ENCODE data around the gene CELF1. TPM values are rescaled to one million over a fixed set of nuclear protein-coding genes. Genes with fewer than 3 reads are reported as not detected.
"Not testable (repeated sequence)": the region's sequence is repeated elsewhere in the genome, so short reads cannot be mapped to it uniquely, and the experiment has no call there.

The CELF1 gene
- total RNA-seq, 3 donors from 2014 or later: 83.7 to 132 (median 94.1) TPM

GRCh38 chr11:47533690-47534151 lies 19.2 kb downstream of the CELF1 start:
- intact Hi-C loops (cut with DNase I, micrococcal nuclease): no loop called here
- no peaks in the 10 kb centered on the region for H3K9me3 ChIP-seq
- peaks cover 11% of the 10 kb centered on the region for H3K4me1 ChIP-seq (ENCODE audit: low read depth)
- TF ChIP-seq CTCF (IDR thresholded peaks at IDR 0.05): no peak
- H3K4me3 ChIP-seq: no peak overlapping the region
- no peaks in the 10 kb centered on the region for H3K36me3 ChIP-seq (ENCODE audit: low read depth)
- ATAC-seq (no peak), DNase-seq (no peak)

- H3K4me3 ChIP-seq: no peak overlapping the region
- H3K36me3 ChIP-seq (ENCODE audit: low read depth): no peaks in the 10 kb centered on the region
- ATAC-seq: no peak
- no peak for DNase-seq
- H3K4me1 ChIP-seq (ENCODE audit: low read depth): peaks cover 7% of the 10 kb centered on the region
- intact Hi-C loops (cut with DNase I, micrococcal nuclease): no loop called here
- no peak for TF ChIP-seq CTCF (IDR thresholded peaks at IDR 0.05)
- no peaks in the 10 kb centered on the region for H3K9me3 ChIP-seq
Observed at GRCh38 chr11:47532597-47533213, 20.2 kb downstream of the CELF1 start.

GRCh38 chr11:47531666-47532065 lies 21.3 kb downstream of the CELF1 start:
- intact Hi-C loops (cut with DNase I, micrococcal nuclease): no loop called here
- DNase-seq (no peak), ATAC-seq (no peak)
- peaks cover 7% of the 10 kb centered on the region for H3K4me1 ChIP-seq (ENCODE audit: low read depth)
- H3K4me3 ChIP-seq: no peak overlapping the region
- TF ChIP-seq CTCF (IDR thresholded peaks at IDR 0.05): no peak
- no peaks in the 10 kb centered on the region for H3K36me3 ChIP-seq (ENCODE audit: low read depth)
- no peaks in the 10 kb centered on the region for H3K9me3 ChIP-seq

GRCh38 chr11:47530721-47531120 lies 22.2 kb downstream of the CELF1 start:
- ATAC-seq; H3K9me3 ChIP-seq; intact Hi-C loops (cut with DNase I, micrococcal nuclease); H3K4me3 ChIP-seq; H3K36me3 ChIP-seq (ENCODE audit: low read depth); DNase-seq; H3K4me1 ChIP-seq (ENCODE audit: low read depth): not testable (repeated sequence)

GRCh38 chr11:47529951-47530350 lies 23.0 kb downstream of the CELF1 start:
- DNase-seq (no peak), ATAC-seq (no peak)
- Histone ChIP-seq H3K4me1 (ENCODE audit: low read depth) (peaks cover 8% of the 10 kb centered on the region), H3K36me3 (ENCODE audit: low read depth) (no peaks in the 10 kb centered on the region), H3K9me3 (no peaks in the 10 kb centered on the region), H3K4me3 (no peak overlapping the region)
- intact Hi-C loops (cut with DNase I, micrococcal nuclease): no loop called here
- TF ChIP-seq CTCF (IDR thresholded peaks at IDR 0.05): no peak

GRCh38 chr11:47527186-47527585 lies 25.7 kb downstream of the CELF1 start:
- ATAC-seq (no peak), DNase-seq (no peak)
- Histone ChIP-seq H3K9me3 (no peaks in the 10 kb centered on the region), H3K36me3 (ENCODE audit: low read depth) (no peaks in the 10 kb centered on the region), H3K4me1 (ENCODE audit: low read depth) (peaks cover 26% of the 10 kb centered on the region), H3K4me3 (no peak overlapping the region)
- no peak for TF ChIP-seq CTCF (IDR thresholded peaks at IDR 0.05)
- intact Hi-C loops (cut with DNase I, micrococcal nuclease): no loop called here

- DNase-seq: not testable (repeated sequence)
Observed at GRCh38 chr11:47526032-47526431, 26.9 kb downstream of the CELF1 start.

More at GRCh38 chr11:47526032-47526431, 26.9 kb downstream of the CELF1 start:
- peaks cover 26% of the 10 kb centered on the region for H3K4me1 ChIP-seq (ENCODE audit: low read depth)
- H3K9me3 ChIP-seq; ATAC-seq; H3K36me3 ChIP-seq (ENCODE audit: low read depth); intact Hi-C loops (cut with DNase I, micrococcal nuclease); H3K4me3 ChIP-seq: not testable (repeated sequence)
